ENCODE measurements around the gene VPS51.

DNA sequence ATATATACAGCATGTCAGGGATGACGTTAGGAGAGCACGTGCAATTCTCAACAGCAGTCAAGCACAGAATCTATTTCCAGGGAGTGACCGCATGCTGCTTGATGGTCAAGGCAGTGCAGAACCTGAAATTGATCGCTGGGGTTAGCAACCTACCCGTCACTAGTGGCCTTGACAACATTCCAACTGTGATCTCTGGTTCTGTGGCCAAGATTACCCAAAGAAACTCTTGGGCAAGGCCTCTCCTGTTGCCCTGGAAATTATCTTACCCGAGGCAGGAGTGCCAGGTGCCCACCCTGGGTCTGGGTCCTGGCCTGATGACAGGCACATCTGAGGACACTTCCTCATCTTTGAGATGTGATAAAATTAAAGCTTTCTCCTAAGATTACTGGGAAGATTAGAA lies 17.8 kb downstream of the VPS51 start:
- no peak for TF ChIP-seq EZH2 (IDR thresholded peaks at IDR 0.05)
- no peak for TF ChIP-seq ZNF274 (IDR thresholded peaks at IDR 0.05; ENCODE audit: low read depth, low read length)
- TF ChIP-seq, protein P1, sequence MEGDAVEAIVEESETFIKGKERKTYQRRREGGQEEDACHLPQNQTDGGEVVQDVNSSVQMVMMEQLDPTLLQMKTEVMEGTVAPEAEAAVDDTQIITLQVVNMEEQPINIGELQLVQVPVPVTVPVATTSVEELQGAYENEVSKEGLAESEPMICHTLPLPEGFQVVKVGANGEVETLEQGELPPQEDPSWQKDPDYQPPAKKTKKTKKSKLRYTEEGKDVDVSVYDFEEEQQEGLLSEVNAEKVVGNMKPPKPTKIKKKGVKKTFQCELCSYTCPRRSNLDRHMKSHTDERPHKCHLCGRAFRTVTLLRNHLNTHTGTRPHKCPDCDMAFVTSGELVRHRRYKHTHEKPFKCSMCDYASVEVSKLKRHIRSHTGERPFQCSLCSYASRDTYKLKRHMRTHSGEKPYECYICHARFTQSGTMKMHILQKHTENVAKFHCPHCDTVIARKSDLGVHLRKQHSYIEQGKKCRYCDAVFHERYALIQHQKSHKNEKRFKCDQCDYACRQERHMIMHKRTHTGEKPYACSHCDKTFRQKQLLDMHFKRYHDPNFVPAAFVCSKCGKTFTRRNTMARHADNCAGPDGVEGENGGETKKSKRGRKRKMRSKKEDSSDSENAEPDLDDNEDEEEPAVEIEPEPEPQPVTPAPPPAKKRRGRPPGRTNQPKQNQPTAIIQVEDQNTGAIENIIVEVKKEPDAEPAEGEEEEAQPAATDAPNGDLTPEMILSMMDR (IDR thresholded peaks at IDR 0.05 in 2 of 3, conservative IDR thresholded peaks at IDR 0.05 in 1 of 3; ENCODE audit: borderline replicate concordance in 1 of 3, insufficient read depth in 1 of 3, low read depth in 2 of 3, low read length in 2 of 3), result no peak
- no peak for TF ChIP-seq POLR2AphosphoS5 (IDR thresholded peaks at IDR 0.05; ENCODE audit: low read depth, low read length)
- TF ChIP-seq RAD21 (IDR thresholded peaks at IDR 0.05; ENCODE audit: low read depth), result no peak
- no peak for TF ChIP-seq POLR2A (IDR thresholded peaks at IDR 0.05; ENCODE audit: borderline replicate concordance, extremely low read depth, insufficient read depth, insufficient read length)
- TF ChIP-seq, protein P2, sequence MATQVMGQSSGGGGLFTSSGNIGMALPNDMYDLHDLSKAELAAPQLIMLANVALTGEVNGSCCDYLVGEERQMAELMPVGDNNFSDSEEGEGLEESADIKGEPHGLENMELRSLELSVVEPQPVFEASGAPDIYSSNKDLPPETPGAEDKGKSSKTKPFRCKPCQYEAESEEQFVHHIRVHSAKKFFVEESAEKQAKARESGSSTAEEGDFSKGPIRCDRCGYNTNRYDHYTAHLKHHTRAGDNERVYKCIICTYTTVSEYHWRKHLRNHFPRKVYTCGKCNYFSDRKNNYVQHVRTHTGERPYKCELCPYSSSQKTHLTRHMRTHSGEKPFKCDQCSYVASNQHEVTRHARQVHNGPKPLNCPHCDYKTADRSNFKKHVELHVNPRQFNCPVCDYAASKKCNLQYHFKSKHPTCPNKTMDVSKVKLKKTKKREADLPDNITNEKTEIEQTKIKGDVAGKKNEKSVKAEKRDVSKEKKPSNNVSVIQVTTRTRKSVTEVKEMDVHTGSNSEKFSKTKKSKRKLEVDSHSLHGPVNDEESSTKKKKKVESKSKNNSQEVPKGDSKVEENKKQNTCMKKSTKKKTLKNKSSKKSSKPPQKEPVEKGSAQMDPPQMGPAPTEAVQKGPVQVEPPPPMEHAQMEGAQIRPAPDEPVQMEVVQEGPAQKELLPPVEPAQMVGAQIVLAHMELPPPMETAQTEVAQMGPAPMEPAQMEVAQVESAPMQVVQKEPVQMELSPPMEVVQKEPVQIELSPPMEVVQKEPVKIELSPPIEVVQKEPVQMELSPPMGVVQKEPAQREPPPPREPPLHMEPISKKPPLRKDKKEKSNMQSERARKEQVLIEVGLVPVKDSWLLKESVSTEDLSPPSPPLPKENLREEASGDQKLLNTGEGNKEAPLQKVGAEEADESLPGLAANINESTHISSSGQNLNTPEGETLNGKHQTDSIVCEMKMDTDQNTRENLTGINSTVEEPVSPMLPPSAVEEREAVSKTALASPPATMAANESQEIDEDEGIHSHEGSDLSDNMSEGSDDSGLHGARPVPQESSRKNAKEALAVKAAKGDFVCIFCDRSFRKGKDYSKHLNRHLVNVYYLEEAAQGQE (IDR thresholded peaks at IDR 0.05; ENCODE audit: low read depth), result no peak
- no peak for TF ChIP-seq TCF7L2 (IDR thresholded peaks at IDR 0.05; ENCODE audit: borderline replicate concordance, extremely low read depth, insufficient read depth, insufficient read length)
- no peak for TF ChIP-seq YY1 (IDR thresholded peaks at IDR 0.05; ENCODE audit: extremely low read depth, insufficient replicate concordance, low read depth, low read length)
- no peak for TF ChIP-seq EZH2phosphoT487 (IDR thresholded peaks at IDR 0.05; ENCODE audit: borderline replicate concordance)
- no peak for TF ChIP-seq JUND (IDR thresholded peaks at IDR 0.05)
- no peak for TF ChIP-seq SP1 (IDR thresholded peaks at IDR 0.05; ENCODE audit: low read depth)
- no peak for TF ChIP-seq CEBPB (IDR thresholded peaks at IDR 0.05; ENCODE audit: low read depth)

All from HCT116 (cell line).